CD4-positive, CD25-positive, alpha-beta regulatory T cell (primary cell): ENCODE data around the gene CMIP. TPM values are rescaled to one million over a fixed set of nuclear protein-coding genes. Genes with fewer than 3 reads are reported as not detected.

ENCODE experiments used
- ATAC-seq, 2 donors: fragments of 150-1000 bp; cut with Tn5 transposase; one replicate each; pipeline ENCODE4 v1.10.0; 2021; ENCODE audit warnings: low read depth in 2 of 2, moderate number of reproducible peaks in 2 of 2, moderate library complexity in 1 of 2
- DNase-seq, 3 donors: peaks; one replicate each; pipeline versions ENCODE4 v3.0.0 to v3.0.0-alpha.2; 2012 to 2022; ENCODE audit warnings: mixed read lengths in 1 of 3
- H3K27ac ChIP-seq: one replicate; pipeline ENCODE4 v1.7.0; 2013; ENCODE audit warnings: mild to moderate bottlenecking, low read length; ENCODE audit not compliant: insufficient read depth, poor library complexity, severe bottlenecking
- H3K27me3 ChIP-seq: one replicate; pipeline ENCODE4 v1.7.0; 2013; ENCODE audit warnings: low read length; ENCODE audit not compliant: control insufficient read depth, insufficient read depth
- H3K36me3 ChIP-seq: one replicate; pipeline ENCODE4 v1.7.0; 2013; ENCODE audit warnings: mild to moderate bottlenecking, low read length, moderate library complexity; ENCODE audit not compliant: control insufficient read depth, insufficient read depth
- H3K4me1 ChIP-seq: 2 replicates; pipeline ENCODE4 v1.7.0; 2013; ENCODE audit warnings: mild to moderate bottlenecking, low read length; ENCODE audit not compliant: insufficient read depth, control insufficient read depth, poor library complexity, severe bottlenecking
- H3K4me3 ChIP-seq: one replicate; pipeline ENCODE4 v1.7.0; 2013; ENCODE audit warnings: low read depth, mild to moderate bottlenecking, low read length, moderate library complexity
- H3K9me3 ChIP-seq, 2 experiments: 1 replicate in 1 of 2; 2 replicates in 1 of 2; pipeline ENCODE4 v1.7.0; 2013; ENCODE audit warnings: low read length in 2 of 2, mild to moderate bottlenecking in 1 of 2, moderate library complexity in 1 of 2; ENCODE audit not compliant: control insufficient read depth in 2 of 2
- H3K27ac Mint-ChIP-seq, 3 donors: one replicate each; pipeline ENCODE4 v1.8.0; 2020 to 2022; ENCODE audit warnings: mild to moderate bottlenecking in 3 of 3, mixed read lengths in 3 of 3, moderate library complexity in 2 of 3
- H3K27me3 Mint-ChIP-seq: one replicate; pipeline ENCODE4 v1.8.0; 2022; ENCODE audit warnings: mild to moderate bottlenecking, mixed read lengths
- H3K36me3 Mint-ChIP-seq: one replicate; pipeline ENCODE4 v1.8.0; 2020; ENCODE audit warnings: mixed read lengths
- H3K4me1 Mint-ChIP-seq, 4 donors: one replicate each; pipeline ENCODE4 v1.8.0; 2020 to 2022; ENCODE audit warnings: mixed read lengths in 4 of 4, mild to moderate bottlenecking in 1 of 4
- H3K4me3 Mint-ChIP-seq, 4 donors: one replicate each; pipeline ENCODE4 v1.8.0; 2020 to 2022; ENCODE audit warnings: mild to moderate bottlenecking in 4 of 4, mixed read lengths in 4 of 4, moderate library complexity in 3 of 4
- H3K9me3 Mint-ChIP-seq, 7 donors: one replicate each; pipeline ENCODE4 v1.8.0; 2020 to 2022; ENCODE audit warnings: mixed read lengths in 7 of 7, mild to moderate bottlenecking in 3 of 7, moderate library complexity in 2 of 7
- polyA plus RNA-seq, 4 donors: library from polyadenylated mRNA; unstranded; fragments of 300-500 nt; fragmentation: Illumina TruSeq; gene quantifications; one replicate each; pipeline ENCODE4 v1.2.3, GENCODE V29; 2021
- total RNA-seq: library from RNA; stranded (reverse); gene quantifications from one replicate; pipeline ENCODE4 v1.2.3, GENCODE V29; 2022

CMIP gene
- total and polyA plus RNA-seq, 5 donors from 2014 or later, result 0.21 to 49.7 (median 0.94) TPM

- no peaks in the 10 kb centered on the region for H3K9me3 Mint-ChIP-seq
- no peak for ATAC-seq
- DNase-seq, result no peak
Observed at GRCh38 chr16:81436386-81436785, 8.2 kb upstream of the CMIP start.

GRCh38 chr16:81437865-81438264, 6.7 kb upstream of the CMIP start:
- no peak overlapping the region for H3K4me3 ChIP-seq
- DNase-seq (no peak), ATAC-seq (no peak)
- H3K27ac ChIP-seq, result no peak overlapping the region
- peaks cover 3% of the 10 kb centered on the region for H3K27me3 ChIP-seq
- H3K27me3 Mint-ChIP-seq, result peaks cover 20% of the 10 kb centered on the region
- no peak overlapping the region for H3K27ac Mint-ChIP-seq
- no peaks in the 10 kb centered on the region for H3K4me1 ChIP-seq
- H3K4me3 Mint-ChIP-seq, result no peak overlapping the region
- no peaks in the 10 kb centered on the region for H3K9me3 ChIP-seq
- no peaks in the 10 kb centered on the region for H3K9me3 Mint-ChIP-seq
- H3K4me1 Mint-ChIP-seq, result peaks cover 0 to 10% (median 4%) of the 10 kb centered on the region in 4 donors
- no peaks in the 10 kb centered on the region for H3K36me3 ChIP-seq
- no peaks in the 10 kb centered on the region for H3K36me3 Mint-ChIP-seq

More at GRCh38 chr16:81436386-81436785, 8.2 kb upstream of the CMIP start:
- peaks cover 20% of the 10 kb centered on the region for H3K27me3 Mint-ChIP-seq
- no peaks in the 10 kb centered on the region for H3K36me3 Mint-ChIP-seq
- no peak overlapping the region for H3K27ac ChIP-seq
- peaks cover 0 to 5% (median 2%) of the 10 kb centered on the region in 4 donors for H3K4me1 Mint-ChIP-seq
- H3K36me3 ChIP-seq, result no peaks in the 10 kb centered on the region
- peak overlapping the region in 1 of 3 donors; percentile 22 for H3K27ac Mint-ChIP-seq
- H3K9me3 ChIP-seq, result no peaks in the 10 kb centered on the region
- no peak overlapping the region for H3K4me3 ChIP-seq
- H3K4me1 ChIP-seq, result no peaks in the 10 kb centered on the region
- peaks cover 3% of the 10 kb centered on the region for H3K27me3 ChIP-seq
- H3K4me3 Mint-ChIP-seq, result no peak overlapping the region

GRCh38 chr16:81440888-81441761, 3.5 kb upstream of the CMIP start:
- H3K9me3 Mint-ChIP-seq, result peaks cover 0 to 6% (median 0%) of the 10 kb centered on the region in 7 donors
- no peaks in the 10 kb centered on the region for H3K36me3 Mint-ChIP-seq
- no peaks in the 10 kb centered on the region for H3K9me3 ChIP-seq
- H3K4me3 ChIP-seq, result no peak overlapping the region
- H3K27me3 Mint-ChIP-seq, result peaks cover 20% of the 10 kb centered on the region
- peaks cover 3% of the 10 kb centered on the region for H3K27me3 ChIP-seq
- H3K4me1 ChIP-seq, result peaks cover 18% of the 10 kb centered on the region
- H3K4me3 Mint-ChIP-seq, result peak overlapping the region in 2 of 4 donors; percentile 58 to 93
- no peak for DNase-seq
- H3K36me3 ChIP-seq, result no peaks in the 10 kb centered on the region
- H3K4me1 Mint-ChIP-seq, result peaks cover 0 to 16% (median 13%) of the 10 kb centered on the region in 4 donors
- no peak for ATAC-seq
- H3K27ac Mint-ChIP-seq, result peak overlapping the region in 1 of 3 donors; percentile 38
- no peak overlapping the region for H3K27ac ChIP-seq

- H3K9me3 Mint-ChIP-seq, result peaks cover 0 to 6% (median 0%) of the 10 kb centered on the region in 7 donors
- H3K27ac ChIP-seq, result no peak overlapping the region
- peak overlapping the region in 2 of 3 donors; percentile 91 to 94 for H3K27ac Mint-ChIP-seq
- peaks cover 0 to 28% (median 20%) of the 10 kb centered on the region in 4 donors for H3K4me1 Mint-ChIP-seq
- DNase-seq, result peak in 2 of 3 donors; percentile 9 to 14
- peak in 1 of 2 donors; percentile 36 for ATAC-seq
- H3K9me3 ChIP-seq, result no peaks in the 10 kb centered on the region
- H3K4me3 Mint-ChIP-seq, result peak overlapping the region; percentile 87 to 96 (median 92)
- H3K36me3 Mint-ChIP-seq, result no peaks in the 10 kb centered on the region
- H3K36me3 ChIP-seq, result no peaks in the 10 kb centered on the region
- H3K4me1 ChIP-seq, result peaks cover 30% of the 10 kb centered on the region
- peaks cover 3% of the 10 kb centered on the region for H3K27me3 ChIP-seq
- H3K27me3 Mint-ChIP-seq, result peaks cover 20% of the 10 kb centered on the region
- no peak overlapping the region for H3K4me3 ChIP-seq
Observed at GRCh38 chr16:81442220-81442915, 2.2 kb upstream of the CMIP start.

GRCh38 chr16:81442916-81443687, 1.5 kb upstream of the CMIP start:
- H3K4me1 Mint-ChIP-seq, result peaks cover 0 to 35% (median 25%) of the 10 kb centered on the region in 4 donors
- Histone ChIP-seq H3K9me3 (no peaks in the 10 kb centered on the region), H3K27me3 (peaks cover 3% of the 10 kb centered on the region), H3K27ac (no peak overlapping the region), H3K4me1 (peaks cover 37% of the 10 kb centered on the region), H3K4me3 (no peak overlapping the region), H3K36me3 (no peaks in the 10 kb centered on the region)
- peaks cover 16% of the 10 kb centered on the region for H3K27me3 Mint-ChIP-seq
- H3K9me3 Mint-ChIP-seq, result peaks cover 0 to 6% (median 0%) of the 10 kb centered on the region in 7 donors
- H3K27ac Mint-ChIP-seq, result peak overlapping the region; percentile 77 to 94 (median 91)
- peak overlapping the region; percentile 87 to 96 (median 92) for H3K4me3 Mint-ChIP-seq
- DNase-seq (no peak), ATAC-seq (no peak)
- H3K36me3 Mint-ChIP-seq, result no peaks in the 10 kb centered on the region

- peak in 1 of 3 donors; percentile 10 for DNase-seq
- Mint-ChIP-seq H3K36me3 (no peaks in the 10 kb centered on the region), H3K27me3 (peaks cover 15% of the 10 kb centered on the region), H3K4me3 (peak overlapping the region; percentile 87 to 96 (median 92)), H3K9me3 (peaks cover 0 to 6% (median 0%) of the 10 kb centered on the region in 7 donors), H3K4me1 (peaks cover 0 to 42% (median 30%) of the 10 kb centered on the region in 4 donors), H3K27ac (peak overlapping the region; percentile 77 to 94 (median 91))
- Histone ChIP-seq H3K36me3 (no peaks in the 10 kb centered on the region), H3K27ac (no peak overlapping the region), H3K4me3 (no peak overlapping the region), H3K9me3 (no peaks in the 10 kb centered on the region), H3K27me3 (peaks cover 3% of the 10 kb centered on the region), H3K4me1 (peaks cover 45% of the 10 kb centered on the region)
- no peak for ATAC-seq
Observed at GRCh38 chr16:81443688-81444447, 740 bp upstream of the CMIP start.
